ENCODE data around the gene UTP25. TPM values are rescaled to one million over a fixed set of nuclear protein-coding genes. Genes with fewer than 3 reads are reported as not detected.
A peak's percentile ranks its signal among the peaks of the same experiment; 100 is the strongest.

UTP25 gene
- total and polyA plus RNA-seq, 2 experiments from 2014 or later = 9.5 to 12.2 TPM

GRCh38 chr1:209877087-209877764 lies 49.5 kb downstream of the UTP25 start:
- TF ChIP-seq EZH2phosphoT487 (IDR thresholded peaks at IDR 0.05; ENCODE audit: insufficient read depth, low read depth) = no peak
- H2AFZ ChIP-seq = no peak overlapping the region
- peaks cover 13% of the 10 kb centered on the region; the same call in 1 of the 2 replicates for H3F3A ChIP-seq (ENCODE audit: insufficient read depth)
- H3K4me2 ChIP-seq (ENCODE audit: unreplicated experiment) = no peak overlapping the region
- no peak overlapping the region for H3K27ac ChIP-seq
- H3K9me3 ChIP-seq (ENCODE audit: low read depth) = no peaks in the 10 kb centered on the region
- H3K4me3 ChIP-seq = no peak overlapping the region
- no peak for DNase-seq
- no peaks in the 10 kb centered on the region for H4K20me1 ChIP-seq (ENCODE audit: insufficient read depth)
- no peaks in the 10 kb centered on the region for H3K36me3 ChIP-seq (ENCODE audit: low read depth)
- H3K9ac ChIP-seq = no peak overlapping the region
- in situ Hi-C loops (cut with MboI) = loop anchor here (10.0 kb wide), 1 partner anchor 108 kb away; no protein-coding TSS in a partner anchor
- no peaks in the 10 kb centered on the region for H3K79me2 ChIP-seq (ENCODE audit: insufficient read depth)
- peaks cover 25% of the 10 kb centered on the region for H3K4me1 ChIP-seq (ENCODE audit: insufficient read depth)
- H3K27me3 ChIP-seq (replicated peaks; ENCODE audit: insufficient read depth) = no peaks in the 10 kb centered on the region
- WGBS, 2 experiments (ENCODE audit: low coverage in 1 of 2, low lambda C conversion rate in 2 of 2, missing lambda C conversion rate in 2 of 2) = 21 to 30% methylated on average over 2 of the region's 2 CpGs
- no peaks in the 10 kb centered on the region for H3K9me2 ChIP-seq (ENCODE audit: insufficient read depth)

- Histone ChIP-seq H3K9me3 (ENCODE audit: low read depth) (no peaks in the 10 kb centered on the region), H3K27ac (no peak overlapping the region), H3K36me3 (ENCODE audit: low read depth) (no peaks in the 10 kb centered on the region), H3K4me1 (ENCODE audit: insufficient read depth) (peaks cover 30% of the 10 kb centered on the region), H3K4me3 (no peak overlapping the region), H3F3A (ENCODE audit: insufficient read depth) (peaks cover 16% of the 10 kb centered on the region), H3K9ac (no peak overlapping the region), H3K9me2 (ENCODE audit: insufficient read depth) (no peaks in the 10 kb centered on the region), H2AFZ (no peak overlapping the region), H3K79me2 (ENCODE audit: insufficient read depth) (no peaks in the 10 kb centered on the region), H4K20me1 (ENCODE audit: insufficient read depth) (no peaks in the 10 kb centered on the region), H3K4me2 (ENCODE audit: unreplicated experiment) (peak overlapping the region; percentile 18), H3K27me3 (replicated peaks; ENCODE audit: insufficient read depth) (no peaks in the 10 kb centered on the region)
- in situ Hi-C loops (cut with MboI) = loop anchor here (10.0 kb wide), 1 partner anchor 106 kb away; no protein-coding TSS in a partner anchor
- no peak for DNase-seq
- WGBS, 2 experiments (ENCODE audit: low coverage in 1 of 2, low lambda C conversion rate in 2 of 2, missing lambda C conversion rate in 2 of 2) = 100% methylated on average over 1 of the region's 1 CpG
- TF ChIP-seq EZH2phosphoT487 (IDR thresholded peaks at IDR 0.05; ENCODE audit: insufficient read depth, low read depth) = no peak
Observed at GRCh38 chr1:209878964-209879363, 51.2 kb downstream of the UTP25 start.

- no peaks in the 10 kb centered on the region for H3K27me3 ChIP-seq (replicated peaks; ENCODE audit: insufficient read depth)
- no peak overlapping the region for H2AFZ ChIP-seq
- no peaks in the 10 kb centered on the region for H4K20me1 ChIP-seq (ENCODE audit: insufficient read depth)
- H3K79me2 ChIP-seq (ENCODE audit: insufficient read depth) = no peaks in the 10 kb centered on the region
- peaks cover 36% of the 10 kb centered on the region for H3K4me1 ChIP-seq (ENCODE audit: insufficient read depth)
- peak; percentile 78 for DNase-seq
- in situ Hi-C loops (cut with MboI) = loop anchor here (10.0 kb wide), 1 partner anchor 105 kb away; no protein-coding TSS in a partner anchor
- WGBS, 2 experiments (ENCODE audit: low coverage in 1 of 2, low lambda C conversion rate in 2 of 2, missing lambda C conversion rate in 2 of 2) = 43 to 47% methylated on average over 12 of the region's 12 CpGs
- no peaks in the 10 kb centered on the region for H3K9me2 ChIP-seq (ENCODE audit: insufficient read depth)
- H3K4me3 ChIP-seq = no peak overlapping the region
- no peak overlapping the region for H3K27ac ChIP-seq
- peaks cover 22% of the 10 kb centered on the region for H3F3A ChIP-seq (ENCODE audit: insufficient read depth)
- no peaks in the 10 kb centered on the region for H3K36me3 ChIP-seq (ENCODE audit: low read depth)
- TF ChIP-seq EZH2 (IDR thresholded peaks at IDR 0.05; ENCODE audit: insufficient read depth, poor library complexity, severe bottlenecking) = no peak
- TF ChIP-seq EZH2phosphoT487 (IDR thresholded peaks at IDR 0.05; ENCODE audit: insufficient read depth, low read depth) = no peak
- no peak overlapping the region for H3K9ac ChIP-seq
- H3K4me2 ChIP-seq (ENCODE audit: unreplicated experiment) = peak overlapping the region; percentile 18
- H3K9me3 ChIP-seq (ENCODE audit: low read depth) = no peaks in the 10 kb centered on the region
Observed at GRCh38 chr1:209879539-209879938, 51.8 kb downstream of the UTP25 start.

GRCh38 chr1:209880031-209880430 lies 52.3 kb downstream of the UTP25 start:
- Histone ChIP-seq H3K27ac (no peak overlapping the region), H3K9ac (no peak overlapping the region), H3K36me3 (ENCODE audit: low read depth) (no peaks in the 10 kb centered on the region), H2AFZ (no peak overlapping the region), H3K79me2 (ENCODE audit: insufficient read depth) (no peaks in the 10 kb centered on the region), H3K9me3 (ENCODE audit: low read depth) (no peaks in the 10 kb centered on the region), H3F3A (ENCODE audit: insufficient read depth) (peaks cover 25% of the 10 kb centered on the region), H4K20me1 (ENCODE audit: insufficient read depth) (no peaks in the 10 kb centered on the region), H3K4me1 (ENCODE audit: insufficient read depth) (peaks cover 39% of the 10 kb centered on the region), H3K4me2 (ENCODE audit: unreplicated experiment) (peak overlapping the region; percentile 18), H3K9me2 (ENCODE audit: insufficient read depth) (no peaks in the 10 kb centered on the region), H3K4me3 (no peak overlapping the region), H3K27me3 (replicated peaks; ENCODE audit: insufficient read depth) (no peaks in the 10 kb centered on the region)
- no peak for DNase-seq
- WGBS, 2 experiments (ENCODE audit: low coverage in 1 of 2, low lambda C conversion rate in 2 of 2, missing lambda C conversion rate in 2 of 2) = 68% methylated on average over 3 of the region's 3 CpGs
- in situ Hi-C loops (cut with MboI) = no loop called here
- no peak for TF ChIP-seq EZH2 (IDR thresholded peaks at IDR 0.05; ENCODE audit: insufficient read depth, poor library complexity, severe bottlenecking)
- no peak for TF ChIP-seq EZH2phosphoT487 (IDR thresholded peaks at IDR 0.05; ENCODE audit: insufficient read depth, low read depth)
